Lower leg skin (tissue), 4 donors: ENCODE measurements around the gene UMODL1. TPM values are rescaled to one million over a fixed set of nuclear protein-coding genes. Genes with fewer than 3 reads are reported as not detected.

ENCODE experiments used
- DNase-seq, 2 donors: peaks; one replicate each; pipeline ENCODE4 v3.0.0-alpha.2; 2019; ENCODE audit warnings: low spot score in 2 of 2
- H3K4me3 ChIP-seq: fragments of 200-600 bp; sonication (generic); 2 replicates; pipeline ENCODE4 v1.5.1; 2017; ENCODE audit warnings: mild to moderate bottlenecking, low read depth; ENCODE audit not compliant: poor library complexity, severe bottlenecking
- CTCF ChIP-seq, 3 donors: fragments of 450-650 bp; IDR thresholded peaks; one replicate each; pipeline ENCODE4 v1.5.1; 2016; ENCODE audit warnings: antibody characterized with exemption in 3 of 3, mild to moderate bottlenecking in 3 of 3, moderate library complexity in 2 of 3
- POLR2A ChIP-seq, 2 donors: fragments of 450-650 bp; IDR thresholded peaks; one replicate each; pipeline ENCODE4 v1.6.1; 2016 to 2017; ENCODE audit warnings: antibody characterized with exemption in 2 of 2, mild to moderate bottlenecking in 1 of 2, moderate library complexity in 1 of 2
- WGBS, 2 donors: methylation state at CpG; one replicate each; pipeline ENCODE4 v1.1.5; 2018; 5-methylcytosine and 5-hydroxymethylcytosine counted together
- intact Hi-C: fragments of 100-400 bp; cut with DNase I; formaldehyde crosslinking; loops from one replicate; pipeline ENCODE4 v1.15.0; 2023; ENCODE audit warnings: low total_unique reads
- total RNA-seq, 4 donors: library from RNA; depleted of rRNA; stranded (reverse); fragments of >200 nt; gene quantifications; one replicate each; pipeline ENCODE4 v1.1.0, GENCODE V29; 2016

Gene UMODL1
- total RNA-seq, 4 donors from 2014 or later: 0.23 TPM; not detected in 3

DNA sequence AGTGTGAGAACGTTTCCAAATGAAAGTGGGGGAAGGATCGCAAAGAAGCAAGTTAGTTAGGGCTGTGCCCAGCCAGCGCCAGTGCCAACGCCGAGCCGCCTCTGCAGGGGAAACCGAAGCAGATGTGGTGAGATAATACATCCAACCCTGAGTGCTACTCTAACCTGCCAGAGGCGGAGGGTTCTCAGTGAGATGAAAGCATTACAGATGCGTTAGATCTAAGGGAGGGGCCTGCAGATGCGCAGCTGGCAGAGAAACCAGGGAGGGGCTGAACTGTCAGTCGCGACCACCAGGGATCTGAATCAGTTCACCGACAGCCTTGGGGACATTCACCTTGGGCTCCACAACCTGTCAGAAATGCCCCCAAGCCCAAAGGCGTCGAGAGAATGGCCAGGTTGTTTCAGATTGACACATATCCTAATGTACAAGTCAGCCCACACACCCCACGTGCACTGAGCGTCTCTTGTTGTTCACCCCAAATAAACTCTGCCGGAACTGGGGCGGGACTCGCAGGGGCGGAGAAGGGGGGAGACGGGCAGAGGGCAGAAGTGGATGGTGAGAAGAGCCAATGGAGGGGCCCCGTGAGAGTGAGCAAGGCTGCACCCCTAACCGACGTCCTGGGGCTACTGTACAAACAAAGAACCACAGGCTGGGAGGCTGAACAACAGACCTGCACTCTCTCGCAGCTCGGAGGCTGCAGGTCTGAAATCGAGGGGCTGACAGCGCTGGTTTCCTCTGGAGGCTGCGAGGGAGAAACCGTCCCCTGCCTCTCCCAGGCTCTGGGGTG, 8.7 kb upstream of the UMODL1 start:
- no peak overlapping the region for H3K4me3 ChIP-seq
- intact Hi-C loops: no loop called here
- WGBS, 2 donors: 24 to 36% methylated on average over 31 of the region's 31 CpGs
- no peak for TF ChIP-seq CTCF (IDR thresholded peaks at IDR 0.05)
- TF ChIP-seq POLR2A (IDR thresholded peaks at IDR 0.05): no peak
- peak in 1 of 2 donors; percentile 91 for DNase-seq

DNA sequence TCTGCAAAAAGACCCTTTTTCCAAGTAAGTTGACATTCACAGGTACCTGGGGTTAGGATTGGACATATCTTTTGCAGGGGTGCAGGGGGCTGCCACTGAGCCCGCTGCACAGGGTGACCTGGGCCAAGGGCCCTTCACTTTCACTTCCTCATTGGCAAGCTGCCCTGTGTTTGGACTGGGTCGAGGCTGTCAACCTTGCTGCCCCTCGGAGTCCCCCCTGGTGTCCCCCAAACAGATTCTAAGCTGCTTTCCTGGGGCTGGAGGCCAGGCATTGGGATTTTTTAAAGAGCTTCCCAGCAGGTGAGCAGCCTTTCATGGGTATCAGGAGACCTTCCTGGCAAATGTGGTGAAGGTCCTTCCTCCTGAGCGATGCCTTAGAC, 7.9 kb upstream of the UMODL1 start:
- DNase-seq: no peak
- intact Hi-C loops: no loop called here
- H3K4me3 ChIP-seq: no peak overlapping the region
- WGBS, 2 donors: 33 to 42% methylated on average over 3 to 4 of the region's 4 CpGs
- TF ChIP-seq CTCF (IDR thresholded peaks at IDR 0.05): no peak
- no peak for TF ChIP-seq POLR2A (IDR thresholded peaks at IDR 0.05)

- no peak for TF ChIP-seq POLR2A (IDR thresholded peaks at IDR 0.05)
- no peak for TF ChIP-seq CTCF (IDR thresholded peaks at IDR 0.05)
- DNase-seq: no peak
- intact Hi-C loops: no loop called here
- 39 to 41% methylated on average over 28 of the region's 28 CpGs for WGBS, 2 donors
- no peak overlapping the region for H3K4me3 ChIP-seq
Observed at GRCh38 chr21:42063571-42064521, 7.3 kb upstream of the UMODL1 start.

DNA sequence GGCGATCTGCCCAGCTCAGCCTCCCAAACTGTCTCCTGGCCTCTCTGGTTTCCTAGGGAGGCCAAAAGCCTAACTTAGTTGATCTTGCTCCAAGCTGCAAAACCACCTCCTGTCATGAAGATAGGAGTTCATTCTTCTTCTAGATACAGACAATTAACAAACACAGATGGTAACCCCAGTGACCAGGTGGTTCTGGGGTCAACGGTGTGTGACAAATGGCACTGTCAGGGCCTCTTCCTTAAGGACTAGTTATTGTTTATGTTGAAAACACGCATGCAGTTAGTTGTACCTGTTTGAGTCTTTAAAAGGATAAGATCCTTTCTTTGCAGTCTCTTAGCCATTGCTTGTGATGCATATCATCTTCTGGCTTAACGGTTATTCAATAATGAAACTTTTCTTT, 4.6 kb upstream of the UMODL1 start:
- no peak overlapping the region for H3K4me3 ChIP-seq
- WGBS, 2 donors: 89 to 90% methylated on average over 4 of the region's 4 CpGs
- TF ChIP-seq POLR2A (IDR thresholded peaks at IDR 0.05) (no peak), CTCF (IDR thresholded peaks at IDR 0.05) (no peak)
- intact Hi-C loops: no loop called here
- no peak for DNase-seq

- 87% methylated on average over 29 to 30 of the region's 30 CpGs for WGBS, 2 donors
- no peak overlapping the region for H3K4me3 ChIP-seq
- no peak for TF ChIP-seq POLR2A (IDR thresholded peaks at IDR 0.05)
- TF ChIP-seq CTCF (IDR thresholded peaks at IDR 0.05): no peak
- intact Hi-C loops: no loop called here
- no peak for DNase-seq
Observed at GRCh38 chr21:42067531-42068255, 3.4 kb upstream of the UMODL1 start.
